ENCODE measurements around the gene LCK. TPM values are rescaled to one million over a fixed set of nuclear protein-coding genes. Genes with fewer than 3 reads are reported as not detected.
"Not testable (repeated sequence)": the region's sequence is repeated elsewhere in the genome, so short reads cannot be mapped to it uniquely, and the experiment has no call there.

The LCK gene
- total RNA-seq, 1 experiment from 2014 or later, result 51.0 TPM

DNA sequence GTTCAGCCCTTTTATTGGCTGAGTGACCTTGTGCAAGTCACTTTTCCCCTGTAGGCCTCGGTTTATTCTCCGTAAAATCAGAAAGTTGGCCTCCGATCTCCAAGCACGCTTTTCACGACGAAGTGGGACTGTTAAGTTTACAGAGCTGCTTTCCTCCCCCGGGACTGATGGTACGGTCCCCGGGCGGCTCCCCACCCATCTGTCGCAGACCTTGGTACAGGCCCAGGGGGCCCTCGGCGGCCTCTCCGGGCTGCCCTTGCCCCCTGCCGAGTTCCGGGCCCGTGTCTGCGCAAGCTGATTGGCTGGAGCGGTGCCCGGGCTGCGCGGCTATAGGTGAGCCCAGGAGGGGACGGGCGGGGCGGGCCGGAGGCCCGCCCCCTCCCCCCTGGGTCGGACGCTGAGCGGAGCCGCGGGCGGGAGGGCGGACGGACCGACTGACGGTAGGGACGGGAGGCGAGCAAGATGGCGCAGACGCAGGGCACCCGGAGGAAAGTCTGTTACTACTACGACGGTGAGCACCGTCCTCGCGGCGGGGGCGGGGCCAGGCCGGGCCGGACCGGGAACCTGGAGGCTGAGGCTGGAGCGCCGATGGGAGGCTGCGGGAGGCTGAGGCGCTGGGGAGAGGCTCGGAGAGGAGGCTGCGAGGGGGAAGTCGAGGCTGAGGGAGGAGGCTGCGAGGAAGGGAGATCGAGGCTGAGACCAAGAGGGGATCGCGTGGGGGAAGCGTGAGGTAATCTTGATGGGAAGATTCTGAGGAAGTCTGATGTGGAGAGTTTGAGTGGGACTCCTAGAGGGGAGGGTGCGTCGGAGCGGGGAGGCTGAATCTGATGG, 40.9 kb downstream of the LCK start, which contains the start of gene HDAC1 (continued):
- TF ChIP-seq, protein P1, sequence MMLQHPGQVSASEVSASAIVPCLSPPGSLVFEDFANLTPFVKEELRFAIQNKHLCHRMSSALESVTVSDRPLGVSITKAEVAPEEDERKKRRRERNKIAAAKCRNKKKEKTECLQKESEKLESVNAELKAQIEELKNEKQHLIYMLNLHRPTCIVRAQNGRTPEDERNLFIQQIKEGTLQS (CRISPR knock-in tag; conservative IDR thresholded peaks at IDR 0.05), result no peak
- no peak for TF ChIP-seq ZNF263 (CRISPR knock-in tag; IDR thresholded peaks at IDR 0.05; ENCODE audit: low read depth)

DNA sequence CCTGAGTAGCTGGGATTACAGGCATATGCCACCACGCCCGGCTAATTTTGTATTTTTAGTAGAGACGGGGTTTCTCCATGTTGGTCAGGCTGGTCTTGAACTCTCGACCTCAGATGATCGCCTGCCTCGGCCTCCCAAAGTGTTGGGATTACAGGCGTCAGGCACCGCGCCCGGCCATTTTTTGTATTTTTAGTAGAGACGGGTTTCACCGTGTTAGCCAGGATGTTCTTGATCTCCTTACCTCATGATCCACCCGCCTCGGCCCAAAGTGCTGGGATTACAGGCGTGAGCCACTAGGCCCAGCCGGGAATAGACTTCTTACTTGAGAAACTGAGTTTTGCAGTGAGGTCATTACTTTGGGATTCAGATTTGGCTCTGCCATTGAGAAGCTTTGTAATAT, 47.1 kb downstream of the LCK start:
- H3K27ac Mint-ChIP-seq; H3K4me3 Mint-ChIP-seq; H3K27me3 Mint-ChIP-seq (ENCODE audit: low read depth); ATAC-seq; POLR2A ChIA-PET; H3K9me3 Mint-ChIP-seq; DNase-seq (ENCODE audit: low spot score): not testable (repeated sequence)
- CTCF ChIA-PET, result interaction anchor here (0.6 to 3.2 kb wide), 2 partner anchors 50 to 83 kb away, joined by 3 to 10 read pairs; no protein-coding TSS in a partner anchor
- H3K36me3 Mint-ChIP-seq, result peaks cover 23% of the 10 kb centered on the region
- H3K4me1 Mint-ChIP-seq, result peaks cover 11% of the 10 kb centered on the region

DNA sequence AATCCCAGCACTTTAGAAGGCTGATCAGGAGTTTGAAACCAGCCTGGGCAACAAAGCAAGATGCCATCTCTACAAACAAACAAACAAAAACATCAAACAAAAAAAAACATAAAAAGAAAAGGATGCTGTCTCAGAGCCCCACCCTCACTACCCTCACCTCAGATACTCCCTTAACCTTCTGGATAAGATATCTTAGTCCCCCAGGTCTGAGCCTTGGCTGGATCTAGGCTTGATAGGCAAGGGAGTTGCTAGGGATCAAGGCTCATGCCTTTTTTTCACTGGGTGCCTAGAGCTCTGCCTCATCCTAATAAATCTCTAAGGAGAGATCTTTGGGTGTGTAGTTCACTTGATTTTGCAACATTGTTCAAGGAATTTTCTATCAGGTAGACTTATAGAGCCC, 48.3 kb downstream of the LCK start:
- Mint-ChIP-seq H3K4me3 (no peak overlapping the region), H3K36me3 (peaks cover 34% of the 10 kb centered on the region), H3K4me1 (peaks cover 11% of the 10 kb centered on the region), H3K9me3 (peaks cover 6% of the 10 kb centered on the region; the same call in 1 of the 2 replicates), H3K27ac (no peak overlapping the region), H3K27me3 (ENCODE audit: low read depth) (no peaks in the 10 kb centered on the region)
- ATAC-seq (no peak), DNase-seq (ENCODE audit: low spot score) (no peak)
- POLR2A ChIA-PET, result no interaction called here
- TF ChIP-seq ATF2 (CRISPR knock-in tag; IDR thresholded peaks at IDR 0.05; ENCODE audit: borderline replicate concordance, low read depth) (no peak), CREM (CRISPR knock-in tag; IDR thresholded peaks at IDR 0.05) (no peak), EMX1 (CRISPR knock-in tag; IDR thresholded peaks at IDR 0.05) (no peak), OVOL2 (CRISPR knock-in tag; IDR thresholded peaks at IDR 0.05; ENCODE audit: borderline replicate concordance) (no peak), NR2C2 (CRISPR knock-in tag; IDR thresholded peaks at IDR 0.05) (no peak), HMGA2 (CRISPR knock-in tag; IDR thresholded peaks at IDR 0.05) (no peak), ZNF263 (CRISPR knock-in tag; IDR thresholded peaks at IDR 0.05; ENCODE audit: low read depth) (no peak)
- TF ChIP-seq, protein P2, sequence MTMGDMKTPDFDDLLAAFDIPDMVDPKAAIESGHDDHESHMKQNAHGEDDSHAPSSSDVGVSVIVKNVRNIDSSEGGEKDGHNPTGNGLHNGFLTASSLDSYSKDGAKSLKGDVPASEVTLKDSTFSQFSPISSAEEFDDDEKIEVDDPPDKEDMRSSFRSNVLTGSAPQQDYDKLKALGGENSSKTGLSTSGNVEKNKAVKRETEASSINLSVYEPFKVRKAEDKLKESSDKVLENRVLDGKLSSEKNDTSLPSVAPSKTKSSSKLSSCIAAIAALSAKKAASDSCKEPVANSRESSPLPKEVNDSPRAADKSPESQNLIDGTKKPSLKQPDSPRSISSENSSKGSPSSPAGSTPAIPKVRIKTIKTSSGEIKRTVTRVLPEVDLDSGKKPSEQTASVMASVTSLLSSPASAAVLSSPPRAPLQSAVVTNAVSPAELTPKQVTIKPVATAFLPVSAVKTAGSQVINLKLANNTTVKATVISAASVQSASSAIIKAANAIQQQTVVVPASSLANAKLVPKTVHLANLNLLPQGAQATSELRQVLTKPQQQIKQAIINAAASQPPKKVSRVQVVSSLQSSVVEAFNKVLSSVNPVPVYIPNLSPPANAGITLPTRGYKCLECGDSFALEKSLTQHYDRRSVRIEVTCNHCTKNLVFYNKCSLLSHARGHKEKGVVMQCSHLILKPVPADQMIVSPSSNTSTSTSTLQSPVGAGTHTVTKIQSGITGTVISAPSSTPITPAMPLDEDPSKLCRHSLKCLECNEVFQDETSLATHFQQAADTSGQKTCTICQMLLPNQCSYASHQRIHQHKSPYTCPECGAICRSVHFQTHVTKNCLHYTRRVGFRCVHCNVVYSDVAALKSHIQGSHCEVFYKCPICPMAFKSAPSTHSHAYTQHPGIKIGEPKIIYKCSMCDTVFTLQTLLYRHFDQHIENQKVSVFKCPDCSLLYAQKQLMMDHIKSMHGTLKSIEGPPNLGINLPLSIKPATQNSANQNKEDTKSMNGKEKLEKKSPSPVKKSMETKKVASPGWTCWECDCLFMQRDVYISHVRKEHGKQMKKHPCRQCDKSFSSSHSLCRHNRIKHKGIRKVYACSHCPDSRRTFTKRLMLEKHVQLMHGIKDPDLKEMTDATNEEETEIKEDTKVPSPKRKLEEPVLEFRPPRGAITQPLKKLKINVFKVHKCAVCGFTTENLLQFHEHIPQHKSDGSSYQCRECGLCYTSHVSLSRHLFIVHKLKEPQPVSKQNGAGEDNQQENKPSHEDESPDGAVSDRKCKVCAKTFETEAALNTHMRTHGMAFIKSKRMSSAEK (CRISPR knock-in tag; IDR thresholded peaks at IDR 0.05; ENCODE audit: borderline replicate concordance), result no peak
- TF ChIP-seq, protein P3, sequence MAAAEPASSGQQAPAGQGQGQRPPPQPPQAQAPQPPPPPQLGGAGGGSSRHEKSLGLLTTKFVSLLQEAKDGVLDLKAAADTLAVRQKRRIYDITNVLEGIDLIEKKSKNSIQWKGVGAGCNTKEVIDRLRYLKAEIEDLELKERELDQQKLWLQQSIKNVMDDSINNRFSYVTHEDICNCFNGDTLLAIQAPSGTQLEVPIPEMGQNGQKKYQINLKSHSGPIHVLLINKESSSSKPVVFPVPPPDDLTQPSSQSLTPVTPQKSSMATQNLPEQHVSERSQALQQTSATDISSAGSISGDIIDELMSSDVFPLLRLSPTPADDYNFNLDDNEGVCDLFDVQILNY (CRISPR knock-in tag; IDR thresholded peaks at IDR 0.05), result no peak
- CTCF ChIA-PET, result interaction anchor here (3.2 kb wide), 1 partner anchor 84 kb away, joined by 10 read pairs; no protein-coding TSS in a partner anchor

GRCh38 chr1:32303358-32303757, 52.3 kb downstream of the LCK start:
- H3K36me3 Mint-ChIP-seq, result peaks cover 47% of the 10 kb centered on the region
- CTCF ChIA-PET, result interaction anchor here (1.0 to 1.6 kb wide), 2 partner anchors 13 to 55 kb away, joined by 4 to 5 read pairs; no protein-coding TSS in a partner anchor

More at GRCh38 chr1:32303358-32303757, 52.3 kb downstream of the LCK start:
- no peak for TF ChIP-seq TP53 (CRISPR knock-in tag; IDR thresholded peaks at IDR 0.05)
- H3K4me3 Mint-ChIP-seq, result no peak overlapping the region
- ATAC-seq, result no peak
- peaks cover 10% of the 10 kb centered on the region; the same call in 1 of the 2 replicates for H3K9me3 Mint-ChIP-seq
- H3K4me1 Mint-ChIP-seq, result no peaks in the 10 kb centered on the region
- no peak for DNase-seq (ENCODE audit: low spot score)
- POLR2A ChIA-PET, result interaction anchor here (0.6 kb wide), 2 partner anchors 32 to 298 kb away, joined by 3 to 6 read pairs; no protein-coding TSS in a partner anchor
- H3K27me3 Mint-ChIP-seq (ENCODE audit: low read depth), result no peaks in the 10 kb centered on the region
- H3K27ac Mint-ChIP-seq, result no peak overlapping the region; the same call in 1 of the 2 replicates
